Measurements from ENCODE around the gene ST6GALNAC3.

Gene ST6GALNAC3

DNA sequence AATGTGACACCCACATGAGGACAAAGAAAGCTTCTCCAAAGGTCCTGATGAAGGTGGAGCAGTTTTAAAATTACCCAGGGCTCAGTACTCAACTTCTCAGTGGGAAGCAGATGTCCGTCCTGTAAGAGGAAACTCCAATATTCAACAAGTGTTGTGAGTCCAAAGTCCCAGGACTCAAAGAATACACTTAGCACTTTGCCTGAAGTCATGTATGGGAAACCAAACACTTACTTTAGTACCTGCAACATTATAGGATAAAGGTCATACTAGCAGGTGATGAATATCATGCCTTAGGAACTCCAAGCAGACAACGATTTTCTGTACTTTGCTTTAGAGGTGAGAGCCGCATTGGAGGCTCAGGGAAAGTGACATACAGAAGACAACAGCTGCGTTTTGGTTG is 37.2 kb upstream of the ST6GALNAC3 start:
- Histone ChIP-seq H3K4me2 (ENCODE audit: low read length) (no peak overlapping the region), H3K4me1 (ENCODE audit: control insufficient read depth, low read length) (no peaks in the 10 kb centered on the region), H3K27ac (ENCODE audit: low read depth, low read length) (no peak overlapping the region)

DNA sequence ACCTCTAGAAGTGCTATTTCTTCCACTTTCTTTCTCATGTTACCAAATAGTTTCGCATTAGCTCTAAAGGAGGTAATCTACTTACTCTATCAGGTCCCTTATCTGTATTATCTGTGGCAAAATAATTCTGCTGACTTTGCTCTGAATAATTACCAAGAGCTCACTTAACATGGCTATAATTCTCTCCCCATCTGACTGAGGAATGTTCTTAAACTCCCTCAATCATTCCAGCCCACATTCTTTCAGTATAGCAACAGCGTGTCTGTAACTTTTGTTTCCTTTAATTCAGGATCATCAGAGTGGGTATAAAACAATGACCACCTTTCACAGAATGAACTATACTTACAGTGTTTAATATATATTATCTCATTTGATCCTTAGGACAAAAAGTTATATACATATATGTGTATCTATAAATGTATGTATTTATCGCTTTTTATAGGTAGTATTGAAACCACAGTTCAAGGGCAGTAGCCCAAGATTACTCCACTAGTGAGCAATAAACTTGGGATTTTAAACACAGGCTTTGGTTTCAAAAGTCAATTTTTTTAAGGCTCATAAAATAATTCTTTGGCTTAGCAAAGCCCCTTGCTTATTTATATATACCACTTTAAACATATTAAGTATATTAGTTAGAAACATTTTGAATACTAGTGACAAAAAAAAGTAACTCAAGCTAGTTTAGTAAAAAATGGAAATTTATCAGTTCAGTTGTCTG is 36.1 kb upstream of the ST6GALNAC3 start:
- Histone ChIP-seq H3K4me2 (ENCODE audit: low read length) (no peak overlapping the region), H3K27me3 (ENCODE audit: control insufficient read depth, low read length) (no peaks in the 10 kb centered on the region), H3K4me3 (ENCODE audit: low read length) (no peak overlapping the region), H3F3A (ENCODE audit: control insufficient read depth, insufficient read depth) (no peaks in the 10 kb centered on the region), H3K27ac (ENCODE audit: low read depth, low read length) (no peak overlapping the region), H3K9me3 (ENCODE audit: control insufficient read depth, insufficient read depth, low read length) (no peaks in the 10 kb centered on the region), H3K36me3 (ENCODE audit: control insufficient read depth, low read length) (no peaks in the 10 kb centered on the region), H3K4me1 (ENCODE audit: control insufficient read depth, low read length) (no peaks in the 10 kb centered on the region), H4K20me1 (ENCODE audit: control insufficient read depth, insufficient read depth, low read depth, low read length) (no peaks in the 10 kb centered on the region), H3K79me2 (ENCODE audit: control insufficient read depth, low read length) (no peaks in the 10 kb centered on the region), H3K9me2 (replicated peaks; ENCODE audit: control insufficient read depth, low read length) (no peaks in the 10 kb centered on the region)
- TF ChIP-seq EZH2phosphoT487 (IDR thresholded peaks at IDR 0.05; ENCODE audit: borderline replicate concordance, low read length) = no peak
- TF ChIP-seq, protein P1, sequence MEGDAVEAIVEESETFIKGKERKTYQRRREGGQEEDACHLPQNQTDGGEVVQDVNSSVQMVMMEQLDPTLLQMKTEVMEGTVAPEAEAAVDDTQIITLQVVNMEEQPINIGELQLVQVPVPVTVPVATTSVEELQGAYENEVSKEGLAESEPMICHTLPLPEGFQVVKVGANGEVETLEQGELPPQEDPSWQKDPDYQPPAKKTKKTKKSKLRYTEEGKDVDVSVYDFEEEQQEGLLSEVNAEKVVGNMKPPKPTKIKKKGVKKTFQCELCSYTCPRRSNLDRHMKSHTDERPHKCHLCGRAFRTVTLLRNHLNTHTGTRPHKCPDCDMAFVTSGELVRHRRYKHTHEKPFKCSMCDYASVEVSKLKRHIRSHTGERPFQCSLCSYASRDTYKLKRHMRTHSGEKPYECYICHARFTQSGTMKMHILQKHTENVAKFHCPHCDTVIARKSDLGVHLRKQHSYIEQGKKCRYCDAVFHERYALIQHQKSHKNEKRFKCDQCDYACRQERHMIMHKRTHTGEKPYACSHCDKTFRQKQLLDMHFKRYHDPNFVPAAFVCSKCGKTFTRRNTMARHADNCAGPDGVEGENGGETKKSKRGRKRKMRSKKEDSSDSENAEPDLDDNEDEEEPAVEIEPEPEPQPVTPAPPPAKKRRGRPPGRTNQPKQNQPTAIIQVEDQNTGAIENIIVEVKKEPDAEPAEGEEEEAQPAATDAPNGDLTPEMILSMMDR (IDR thresholded peaks at IDR 0.05; ENCODE audit: low read depth, low read length, poor library complexity, severe bottlenecking) = no peak

More for the DNA sequence above, 37.2 kb upstream of the ST6GALNAC3 start:
- no peaks in the 10 kb centered on the region for H3K27me3 ChIP-seq (ENCODE audit: control insufficient read depth, low read length)
- H3K36me3 ChIP-seq (ENCODE audit: control insufficient read depth, low read length) = no peaks in the 10 kb centered on the region
- no peak overlapping the region for H3K4me3 ChIP-seq (ENCODE audit: low read length)
- no peaks in the 10 kb centered on the region for H3K79me2 ChIP-seq (ENCODE audit: control insufficient read depth, low read length)
- no peaks in the 10 kb centered on the region for H3F3A ChIP-seq (ENCODE audit: control insufficient read depth, insufficient read depth)
- TF ChIP-seq EZH2phosphoT487 (IDR thresholded peaks at IDR 0.05; ENCODE audit: borderline replicate concordance, low read length) = no peak
- TF ChIP-seq, protein P1 (IDR thresholded peaks at IDR 0.05; ENCODE audit: low read depth, low read length, poor library complexity, severe bottlenecking) = no peak
- no peaks in the 10 kb centered on the region for H3K9me3 ChIP-seq (ENCODE audit: control insufficient read depth, insufficient read depth, low read length)
- H4K20me1 ChIP-seq (ENCODE audit: control insufficient read depth, insufficient read depth, low read depth, low read length) = no peaks in the 10 kb centered on the region
- H3K9me2 ChIP-seq (replicated peaks; ENCODE audit: control insufficient read depth, low read length) = no peaks in the 10 kb centered on the region

DNA sequence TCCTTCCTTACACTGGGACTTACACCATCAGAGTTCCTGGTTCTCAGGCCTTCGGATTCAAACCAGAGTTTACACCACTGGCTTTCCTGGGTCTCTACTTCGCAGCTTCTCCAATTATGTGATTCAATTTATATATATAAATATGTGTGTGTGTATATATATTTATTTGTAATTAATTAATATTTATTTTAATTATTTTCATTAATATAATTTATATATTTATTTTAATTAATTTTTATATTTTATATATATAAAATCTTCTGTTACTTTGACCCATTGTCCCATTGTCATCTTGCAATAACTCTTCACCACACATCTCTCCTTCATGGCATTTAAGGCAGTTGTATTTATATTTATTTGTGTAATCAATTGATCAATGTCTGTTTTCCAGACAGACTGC is 28.4 kb upstream of the ST6GALNAC3 start:
- Histone ChIP-seq H3F3A (ENCODE audit: control insufficient read depth, insufficient read depth) (no peaks in the 10 kb centered on the region), H3K9me2 (replicated peaks; ENCODE audit: control insufficient read depth, low read length) (no peaks in the 10 kb centered on the region), H3K27me3 (ENCODE audit: control insufficient read depth, low read length) (no peaks in the 10 kb centered on the region), H3K9me3 (ENCODE audit: control insufficient read depth, insufficient read depth, low read length) (no peaks in the 10 kb centered on the region), H4K20me1 (ENCODE audit: control insufficient read depth, insufficient read depth, low read depth, low read length) (no peaks in the 10 kb centered on the region), H3K4me1 (ENCODE audit: control insufficient read depth, low read length) (no peaks in the 10 kb centered on the region), H3K36me3 (ENCODE audit: control insufficient read depth, low read length) (no peaks in the 10 kb centered on the region), H3K4me2 (ENCODE audit: low read length) (no peak overlapping the region), H3K4me3 (ENCODE audit: low read length) (no peak overlapping the region), H3K79me2 (ENCODE audit: control insufficient read depth, low read length) (no peaks in the 10 kb centered on the region), H3K27ac (ENCODE audit: low read depth, low read length) (no peak overlapping the region)
- no peak for TF ChIP-seq EZH2phosphoT487 (IDR thresholded peaks at IDR 0.05; ENCODE audit: borderline replicate concordance, low read length)
- TF ChIP-seq, protein P1 (IDR thresholded peaks at IDR 0.05; ENCODE audit: low read depth, low read length, poor library complexity, severe bottlenecking) = no peak
